Endodermal cell (in vitro differentiated cells): ENCODE measurements around the gene FADD. TPM values are rescaled to one million over a fixed set of nuclear protein-coding genes. Genes with fewer than 3 reads are reported as not detected.
"Not testable (repeated sequence)": the region's sequence is repeated elsewhere in the genome, so short reads cannot be mapped to it uniquely, and the experiment has no call there.

Source experiments
- DNase-seq: peaks from one replicate; pipeline ENCODE4 v3.0.0-alpha.2; 2017
- H3K27ac ChIP-seq: 2 replicates; pipeline ENCODE4 v1.5.1; 2013; ENCODE audit warnings: mild to moderate bottlenecking, low read depth, low read length, moderate library complexity
- H3K27me3 ChIP-seq: 2 replicates; pipeline ENCODE4 v1.6.1; 2013; ENCODE audit warnings: mild to moderate bottlenecking, low read length, moderate library complexity; ENCODE audit not compliant: insufficient read depth, control insufficient read depth, poor library complexity, severe bottlenecking
- H3K36me3 ChIP-seq: 2 replicates; pipeline ENCODE4 v1.7.0; 2013; ENCODE audit warnings: mild to moderate bottlenecking, low read length, moderate library complexity; ENCODE audit not compliant: control insufficient read depth, insufficient read depth
- H3K4me1 ChIP-seq: one replicate; pipeline ENCODE4 v1.7.0; 2013; ENCODE audit warnings: low read length; ENCODE audit not compliant: control insufficient read depth, insufficient read depth
- H3K4me3 ChIP-seq: 2 replicates; pipeline ENCODE4 v1.5.1; 2013; ENCODE audit warnings: mild to moderate bottlenecking, low read length, moderate library complexity
- H3K9ac ChIP-seq: 2 replicates; pipeline ENCODE4 v1.6.1; 2013; ENCODE audit warnings: mild to moderate bottlenecking, low read length, moderate library complexity; ENCODE audit not compliant: poor library complexity, severe bottlenecking; ENCODE audit errors: extremely low read depth
- H3K9me3 ChIP-seq: 2 replicates; pipeline ENCODE4 v1.6.1; 2013; ENCODE audit warnings: mild to moderate bottlenecking, low read length, moderate library complexity; ENCODE audit not compliant: control insufficient read depth
- H3K27ac Mint-ChIP-seq: 2 replicates; pipeline ENCODE4 v1.8.0; 2020; ENCODE audit warnings: mixed read lengths
- H3K27me3 Mint-ChIP-seq: 2 replicates; pipeline ENCODE4 v1.8.0; 2021; ENCODE audit warnings: mild to moderate bottlenecking, mixed read lengths; ENCODE audit not compliant: insufficient read depth
- H3K36me3 Mint-ChIP-seq: 2 replicates; pipeline ENCODE4 v1.8.0; 2020; ENCODE audit warnings: low read depth, mixed read lengths
- H3K4me1 Mint-ChIP-seq: 2 replicates; pipeline ENCODE4 v1.8.0; 2020; ENCODE audit warnings: mixed read lengths
- H3K4me3 Mint-ChIP-seq: 2 replicates; pipeline ENCODE4 v1.8.0; 2020; ENCODE audit warnings: mild to moderate bottlenecking, moderate library complexity, mixed read lengths
- H3K9me3 Mint-ChIP-seq: 2 replicates; pipeline ENCODE4 v1.8.0; 2020; ENCODE audit warnings: mild to moderate bottlenecking, mixed read lengths
- WGBS, 2 experiments: methylation state at CpG; one replicate each; pipeline versions ENCODE4 v1.1.5 to v1.1.7; 2013; ENCODE audit warnings: missing lambda C conversion rate in 2 of 2, mixed read lengths in 1 of 2; ENCODE audit not compliant: insufficient coverage in 1 of 2, insufficient read length in 1 of 2; 5-methylcytosine and 5-hydroxymethylcytosine counted together
- total RNA-seq, 2 donors: library from RNA; stranded (reverse); fragmentation: NEBNext Ultra II Directional in 1 of 2; extraction: Animal tissue kit (Norgen Biotek cat#: 25700) in 1 of 2; gene quantifications; 2 replicates in 1 of 2; 3 replicates in 1 of 2; pipeline ENCODE4 v1.2.1, GENCODE V29; 2021
- TF ChIP-seq, protein P1 (sequence below): fragments of 200-600 bp; sonication (generic); conservative IDR thresholded peaks from 2 replicates; pipeline ENCODE4 v1.5.0; 2021; ENCODE audit warnings: antibody characterized with exemption, mild to moderate bottlenecking

The FADD gene
- total RNA-seq, 2 donors from 2014 or later, result 50.6 to 53.1 TPM

DNA sequence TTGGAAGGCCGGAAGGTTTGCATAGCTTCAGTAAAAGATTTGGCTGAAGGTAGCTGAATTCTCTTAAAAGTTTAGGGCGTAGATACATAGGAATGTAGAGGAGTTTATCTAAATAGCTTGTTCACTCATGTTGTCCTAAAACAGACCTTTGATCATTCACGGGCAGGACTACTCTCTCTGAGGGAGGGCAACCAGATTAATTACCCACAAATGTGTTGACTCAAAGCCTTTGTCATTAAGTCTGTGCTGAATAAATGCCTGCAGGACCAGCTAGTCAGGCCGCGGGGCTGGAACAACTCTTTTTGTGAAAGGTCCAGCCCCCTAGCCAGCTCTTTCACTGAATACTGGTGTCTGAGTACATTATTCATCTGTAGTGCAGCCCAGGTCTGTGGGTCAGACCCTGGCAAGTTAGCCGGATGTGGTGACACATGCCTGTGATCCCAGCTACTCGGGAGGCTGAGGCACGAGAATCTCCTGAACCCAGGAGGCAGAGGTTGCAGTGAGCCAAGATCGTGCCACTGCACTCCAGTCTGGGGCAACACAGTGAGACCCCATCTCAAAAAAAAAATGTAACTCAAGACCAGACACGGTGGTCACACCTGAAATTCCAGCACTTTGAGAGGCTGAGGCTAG is 2.8 kb upstream of the FADD start:
- no peak for DNase-seq
- Histone ChIP-seq H3K27ac (no peak overlapping the region), H3K36me3 (peaks cover 9% of the 10 kb centered on the region), H3K4me1 (peaks cover 9% of the 10 kb centered on the region), H3K4me3 (no peak overlapping the region), H3K27me3 (no peaks in the 10 kb centered on the region), H3K9me3 (peaks cover 12% of the 10 kb centered on the region), H3K9ac (no peak overlapping the region)
- peaks cover 11% of the 10 kb centered on the region for H3K9me3 Mint-ChIP-seq
- TF ChIP-seq, protein P1, sequence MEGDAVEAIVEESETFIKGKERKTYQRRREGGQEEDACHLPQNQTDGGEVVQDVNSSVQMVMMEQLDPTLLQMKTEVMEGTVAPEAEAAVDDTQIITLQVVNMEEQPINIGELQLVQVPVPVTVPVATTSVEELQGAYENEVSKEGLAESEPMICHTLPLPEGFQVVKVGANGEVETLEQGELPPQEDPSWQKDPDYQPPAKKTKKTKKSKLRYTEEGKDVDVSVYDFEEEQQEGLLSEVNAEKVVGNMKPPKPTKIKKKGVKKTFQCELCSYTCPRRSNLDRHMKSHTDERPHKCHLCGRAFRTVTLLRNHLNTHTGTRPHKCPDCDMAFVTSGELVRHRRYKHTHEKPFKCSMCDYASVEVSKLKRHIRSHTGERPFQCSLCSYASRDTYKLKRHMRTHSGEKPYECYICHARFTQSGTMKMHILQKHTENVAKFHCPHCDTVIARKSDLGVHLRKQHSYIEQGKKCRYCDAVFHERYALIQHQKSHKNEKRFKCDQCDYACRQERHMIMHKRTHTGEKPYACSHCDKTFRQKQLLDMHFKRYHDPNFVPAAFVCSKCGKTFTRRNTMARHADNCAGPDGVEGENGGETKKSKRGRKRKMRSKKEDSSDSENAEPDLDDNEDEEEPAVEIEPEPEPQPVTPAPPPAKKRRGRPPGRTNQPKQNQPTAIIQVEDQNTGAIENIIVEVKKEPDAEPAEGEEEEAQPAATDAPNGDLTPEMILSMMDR, result no peak
- no peaks in the 10 kb centered on the region for H3K27me3 Mint-ChIP-seq
- peaks cover 18% of the 10 kb centered on the region for H3K4me1 Mint-ChIP-seq
- H3K27ac Mint-ChIP-seq, result no peak overlapping the region
- peaks cover 10% of the 10 kb centered on the region for H3K36me3 Mint-ChIP-seq
- WGBS, 2 experiments, result 92 to 93% methylated on average over 7 to 10 of the region's 10 CpGs
- no peak overlapping the region for H3K4me3 Mint-ChIP-seq

DNA sequence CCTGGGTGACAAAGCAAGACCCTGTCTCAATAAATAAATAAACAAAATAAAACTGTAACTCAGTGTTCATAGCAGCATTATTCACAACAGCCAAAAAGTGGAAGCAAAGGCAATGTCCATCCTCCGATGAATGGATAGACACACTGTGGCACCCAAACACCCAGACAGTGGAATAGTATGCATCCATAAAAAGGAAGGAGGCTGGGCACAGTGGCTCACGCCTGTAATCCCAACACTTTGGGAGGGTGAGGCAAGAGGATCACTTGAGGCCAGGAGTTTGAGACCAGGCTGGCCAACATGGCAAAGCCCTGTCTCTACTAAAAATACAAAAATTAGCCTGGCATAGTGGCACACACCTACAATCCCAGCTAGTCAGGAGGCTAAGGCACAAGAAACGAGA is 2.0 kb upstream of the FADD start:
- Mint-ChIP-seq H3K36me3 (peaks cover 18% of the 10 kb centered on the region), H3K9me3 (peaks cover 11% of the 10 kb centered on the region), H3K4me1 (peaks cover 25% of the 10 kb centered on the region)
- Histone ChIP-seq H3K4me1 (peaks cover 15% of the 10 kb centered on the region), H3K9me3 (peaks cover 12% of the 10 kb centered on the region), H3K36me3 (peaks cover 16% of the 10 kb centered on the region)
- H3K9ac ChIP-seq, H3K27ac Mint-ChIP-seq, H3K4me3 Mint-ChIP-seq, H3K27ac ChIP-seq, H3K27me3 ChIP-seq, H3K4me3 ChIP-seq, DNase-seq, H3K27me3 Mint-ChIP-seq: not testable (repeated sequence)
- 84 to 88% methylated on average over 3 of the region's 3 CpGs for WGBS, 2 experiments

DNA sequence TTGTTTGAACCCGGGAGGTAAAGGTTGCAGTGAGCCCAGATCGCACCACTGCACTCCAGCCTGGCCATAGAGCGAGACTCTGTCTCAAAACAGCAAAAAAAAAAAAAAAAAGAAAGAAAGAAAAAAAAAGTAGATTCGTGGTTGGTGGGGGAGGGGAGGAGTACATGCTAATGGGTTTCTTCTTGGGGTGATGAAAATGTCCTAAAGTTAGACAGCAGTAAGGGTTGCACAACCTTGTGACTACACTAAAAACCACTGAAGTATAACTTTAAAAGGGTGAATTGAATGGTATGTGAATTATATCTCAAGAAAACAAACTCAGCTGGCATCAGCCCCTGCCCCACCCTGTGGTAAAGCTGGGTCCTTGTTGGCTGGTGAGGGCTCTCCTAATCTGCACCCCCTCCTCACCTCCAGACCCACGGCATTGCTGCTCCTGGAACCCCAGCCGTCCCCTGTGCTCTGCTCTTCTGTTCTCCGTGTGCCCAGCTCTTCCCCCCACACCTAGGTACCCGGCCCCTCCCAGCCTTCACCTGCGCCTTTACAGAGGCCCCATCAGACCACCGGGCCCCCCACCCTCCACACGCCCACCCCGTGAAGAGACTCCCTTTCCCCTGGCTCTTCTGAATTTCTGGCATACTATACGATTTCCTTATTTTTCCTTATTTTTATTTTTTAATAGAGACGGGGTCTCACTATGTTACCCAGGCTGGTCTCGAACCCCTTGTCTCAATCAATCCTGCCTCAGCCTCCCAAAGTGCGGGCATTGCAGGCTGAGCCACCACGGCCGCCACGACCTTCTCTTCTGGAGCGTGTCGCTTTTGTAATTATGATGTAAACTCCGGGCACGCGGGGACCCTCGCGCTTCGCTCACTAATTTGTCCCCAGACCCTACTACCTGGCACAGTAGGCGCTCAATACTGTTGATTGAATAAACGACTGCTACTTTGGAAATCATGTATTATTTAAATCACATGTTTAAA is 924 bp upstream of the FADD start:
- H3K9ac ChIP-seq, result no peak overlapping the region
- peak overlapping the region; percentile 95 for H3K4me3 ChIP-seq
- no peaks in the 10 kb centered on the region for H3K27me3 ChIP-seq
- Mint-ChIP-seq H3K9me3 (peaks cover 11% of the 10 kb centered on the region), H3K27me3 (no peaks in the 10 kb centered on the region), H3K27ac (peak overlapping the region; percentile 85), H3K36me3 (peaks cover 24% of the 10 kb centered on the region), H3K4me1 (peaks cover 33% of the 10 kb centered on the region), H3K4me3 (peak overlapping the region; percentile 90)
- H3K36me3 ChIP-seq, result peaks cover 23% of the 10 kb centered on the region
- WGBS, 2 experiments, result 80 to 91% methylated on average over 16 to 28 of the region's 29 CpGs
- H3K4me1 ChIP-seq, result peaks cover 24% of the 10 kb centered on the region
- no peak for DNase-seq
- no peak overlapping the region for H3K27ac ChIP-seq
- H3K9me3 ChIP-seq, result peaks cover 12% of the 10 kb centered on the region
- TF ChIP-seq, protein P1, result no peak
